ENCODE measurements around the gene CIRBP.

- TF ChIP-seq TAF1 (IDR thresholded peaks at IDR 0.05; ENCODE audit: borderline replicate concordance, insufficient read depth, low read length) (no peak), POLR2AphosphoS5 (IDR thresholded peaks at IDR 0.05; ENCODE audit: low read depth, low read length) (no peak)
Measured at GRCh38 chr19:1250437-1251260, 18.5 kb upstream of the CIRBP start.

Measured in PFSK-1 (cell line).